ENCODE measurements around the gene ETF1. TPM values are rescaled to one million over a fixed set of nuclear protein-coding genes. Genes with fewer than 3 reads are reported as not detected.
A peak's percentile ranks its signal among the peaks of the same experiment; 100 is the strongest.

Gene ETF1
- total and polyA plus RNA-seq, 9 of the 15 experiments (the other 6 are each of a cell fraction or from before 2014, with no cell fraction given): 53.7 to 209 (median 164) TPM

DNA sequence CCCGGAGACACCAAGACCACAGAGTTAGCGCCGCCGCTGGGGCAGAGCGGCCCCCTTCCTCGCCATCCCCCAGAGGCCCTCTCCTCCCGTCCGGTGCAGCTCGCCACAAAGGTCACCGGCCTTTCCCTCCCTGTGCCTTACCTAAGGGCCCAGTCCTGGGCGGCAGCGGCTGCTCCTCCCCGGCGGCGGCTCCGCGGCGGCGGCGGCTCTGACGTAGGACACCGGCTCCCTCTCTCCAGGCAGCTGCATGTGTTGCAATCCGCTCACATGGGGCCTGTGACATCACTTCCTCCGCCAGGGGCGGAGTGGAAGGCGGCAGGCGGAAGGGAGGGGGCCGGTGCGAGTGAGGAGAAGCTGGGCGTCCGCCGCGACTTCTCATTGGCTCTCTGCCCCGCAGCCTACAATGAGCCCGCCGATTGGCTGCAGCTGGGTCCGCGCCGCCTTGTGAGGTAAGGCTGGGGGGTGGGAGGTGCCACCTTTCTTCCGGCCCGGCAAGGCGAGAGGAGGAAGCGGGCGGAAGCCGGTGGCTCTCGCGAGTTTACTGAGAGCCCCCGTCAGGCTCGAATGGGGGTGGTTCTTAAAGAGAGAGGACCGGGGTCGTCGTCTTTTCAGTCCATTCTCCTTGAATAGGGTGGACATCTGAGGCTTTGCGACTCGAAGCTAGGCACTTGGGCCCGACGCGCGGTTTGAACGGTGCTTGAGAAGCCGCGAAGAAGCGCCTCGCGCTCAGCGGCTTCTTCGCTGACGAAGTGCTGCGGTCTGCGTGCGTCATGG lies at the start of gene ETF1 (continued):
- TF ChIP-seq, protein P1, sequence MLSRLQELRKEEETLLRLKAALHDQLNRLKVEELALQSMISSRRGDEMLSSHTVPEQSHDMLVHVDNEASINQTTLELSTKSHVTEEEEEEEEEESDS (CRISPR knock-in tag; IDR thresholded peaks at IDR 0.05): no peak
- TF ChIP-seq, protein P2, sequence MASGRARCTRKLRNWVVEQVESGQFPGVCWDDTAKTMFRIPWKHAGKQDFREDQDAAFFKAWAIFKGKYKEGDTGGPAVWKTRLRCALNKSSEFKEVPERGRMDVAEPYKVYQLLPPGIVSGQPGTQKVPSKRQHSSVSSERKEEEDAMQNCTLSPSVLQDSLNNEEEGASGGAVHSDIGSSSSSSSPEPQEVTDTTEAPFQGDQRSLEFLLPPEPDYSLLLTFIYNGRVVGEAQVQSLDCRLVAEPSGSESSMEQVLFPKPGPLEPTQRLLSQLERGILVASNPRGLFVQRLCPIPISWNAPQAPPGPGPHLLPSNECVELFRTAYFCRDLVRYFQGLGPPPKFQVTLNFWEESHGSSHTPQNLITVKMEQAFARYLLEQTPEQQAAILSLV (tag; IDR thresholded peaks at IDR 0.05): peak; percentile 78
- TF ChIP-seq PCBP1 (IDR thresholded peaks at IDR 0.05; ENCODE audit: low read depth, low read length, poor library complexity, severe bottlenecking) (peak; percentile 89), CEBPB (tag; IDR thresholded peaks at IDR 0.05) (peak; percentile 100), PURB (CRISPR knock-in tag; IDR thresholded peaks at IDR 0.05; ENCODE audit: low read depth) (no peak), RUNX1 (IDR thresholded peaks at IDR 0.05; ENCODE audit: low read depth) (peak; percentile 30; the same call in 1 of the 2 replicates), SIN3B (IDR thresholded peaks at IDR 0.05; ENCODE audit: low read depth) (peak; percentile 85), ARID1B (IDR thresholded peaks at IDR 0.05) (0 out of 2 replicates have a peak, but pooled peaks have one; percentile 7), CCAR2 (IDR thresholded peaks at IDR 0.05; ENCODE audit: low read depth, low read length) (no peak), ZNF507 (tag; conservative IDR thresholded peaks at IDR 0.05) (no peak), ZNF212 (CRISPR knock-in tag; IDR thresholded peaks at IDR 0.05) (no peak; the same call in 1 of the 2 replicates), HMG20A (CRISPR knock-in tag; conservative IDR thresholded peaks at IDR 0.05) (no peak), BHLHE40 (IDR thresholded peaks at IDR 0.05; ENCODE audit: low read length) (peak; percentile 5; the same call in 1 of the 2 replicates), ZNF143 (CRISPR knock-in tag; IDR thresholded peaks at IDR 0.05) (peak; percentile 31; the same call in 1 of the 2 replicates)
- TF ChIP-seq, protein P3, sequence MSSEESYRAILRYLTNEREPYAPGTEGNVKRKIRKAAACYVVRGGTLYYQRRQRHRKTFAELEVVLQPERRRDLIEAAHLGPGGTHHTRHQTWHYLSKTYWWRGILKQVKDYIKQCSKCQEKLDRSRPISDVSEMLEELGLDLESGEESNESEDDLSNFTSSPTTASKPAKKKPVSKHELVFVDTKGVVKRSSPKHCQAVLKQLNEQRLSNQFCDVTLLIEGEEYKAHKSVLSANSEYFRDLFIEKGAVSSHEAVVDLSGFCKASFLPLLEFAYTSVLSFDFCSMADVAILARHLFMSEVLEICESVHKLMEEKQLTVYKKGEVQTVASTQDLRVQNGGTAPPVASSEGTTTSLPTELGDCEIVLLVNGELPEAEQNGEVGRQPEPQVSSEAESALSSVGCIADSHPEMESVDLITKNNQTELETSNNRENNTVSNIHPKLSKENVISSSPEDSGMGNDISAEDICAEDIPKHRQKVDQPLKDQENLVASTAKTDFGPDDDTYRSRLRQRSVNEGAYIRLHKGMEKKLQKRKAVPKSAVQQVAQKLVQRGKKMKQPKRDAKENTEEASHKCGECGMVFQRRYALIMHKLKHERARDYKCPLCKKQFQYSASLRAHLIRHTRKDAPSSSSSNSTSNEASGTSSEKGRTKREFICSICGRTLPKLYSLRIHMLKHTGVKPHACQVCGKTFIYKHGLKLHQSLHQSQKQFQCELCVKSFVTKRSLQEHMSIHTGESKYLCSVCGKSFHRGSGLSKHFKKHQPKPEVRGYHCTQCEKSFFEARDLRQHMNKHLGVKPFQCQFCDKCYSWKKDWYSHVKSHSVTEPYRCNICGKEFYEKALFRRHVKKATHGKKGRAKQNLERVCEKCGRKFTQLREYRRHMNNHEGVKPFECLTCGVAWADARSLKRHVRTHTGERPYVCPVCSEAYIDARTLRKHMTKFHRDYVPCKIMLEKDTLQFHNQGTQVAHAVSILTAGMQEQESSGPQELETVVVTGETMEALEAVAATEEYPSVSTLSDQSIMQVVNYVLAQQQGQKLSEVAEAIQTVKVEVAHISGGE (CRISPR knock-in tag; IDR thresholded peaks at IDR 0.05): peak in 2 of 3 experiments; percentile 79 to 96; a peak in 5 of 6 replicates
- TF ChIP-seq, protein P4, sequence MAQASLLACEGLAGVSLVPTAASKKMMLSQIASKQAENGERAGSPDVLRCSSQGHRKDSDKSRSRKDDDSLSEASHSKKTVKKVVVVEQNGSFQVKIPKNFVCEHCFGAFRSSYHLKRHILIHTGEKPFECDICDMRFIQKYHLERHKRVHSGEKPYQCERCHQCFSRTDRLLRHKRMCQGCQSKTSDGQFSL (CRISPR knock-in tag; IDR thresholded peaks at IDR 0.05): peak; percentile 96
- TF ChIP-seq, protein P4 (tag; IDR thresholded peaks at IDR 0.05): peak in 1 of 2 experiments; percentile 95; a peak in 2 of 4 replicates
